Trophoblast cell (in vitro differentiated cells and primary cell): ENCODE measurements around the gene FBXO7.

Source experiments
- DNase-seq, 2 donors: peaks; one replicate each; pipeline ENCODE4 v3.0.0-alpha.2; 2016
- H2AFZ ChIP-seq: 2 replicates; pipeline ENCODE4 v1.6.1; 2013; ENCODE audit warnings: low read length, moderate library complexity, mild to moderate bottlenecking; ENCODE audit not compliant: insufficient read depth, poor library complexity
- H2AK5ac ChIP-seq: 2 replicates; pipeline ENCODE4 v1.6.1; 2013; ENCODE audit warnings: mild to moderate bottlenecking, low read length
- H2BK120ac ChIP-seq: 2 replicates; pipeline ENCODE4 v1.6.1; 2013; ENCODE audit warnings: low read length, mild to moderate bottlenecking, moderate library complexity; ENCODE audit not compliant: insufficient read depth, poor library complexity
- H2BK12ac ChIP-seq: 2 replicates; pipeline ENCODE4 v1.6.1; 2013; ENCODE audit warnings: mild to moderate bottlenecking, low read length, moderate library complexity
- H2BK5ac ChIP-seq: 2 replicates; pipeline ENCODE4 v1.6.1; 2013; ENCODE audit warnings: low read length, low read depth, moderate library complexity, mild to moderate bottlenecking; ENCODE audit not compliant: poor library complexity
- H3K14ac ChIP-seq: 2 replicates; pipeline ENCODE4 v1.6.1; 2013; ENCODE audit warnings: mild to moderate bottlenecking, low read length
- H3K18ac ChIP-seq: 2 replicates; pipeline ENCODE4 v1.6.1; 2013; ENCODE audit warnings: mild to moderate bottlenecking, low read length
- H3K23ac ChIP-seq: 2 replicates; pipeline ENCODE4 v1.6.1; 2013; ENCODE audit warnings: low read length
- H3K27ac ChIP-seq: 2 replicates; pipeline ENCODE4 v1.5.1; 2013; ENCODE audit warnings: low read depth, mild to moderate bottlenecking, inconsistent platforms, low read length, moderate library complexity
- H3K27me3 ChIP-seq: 2 replicates; pipeline ENCODE4 v1.6.1; 2013; ENCODE audit warnings: inconsistent platforms, mild to moderate bottlenecking, low read length, moderate library complexity; ENCODE audit not compliant: insufficient read depth
- H3K36me3 ChIP-seq, 2 experiments: 1 replicate in 1 of 2; 2 replicates in 1 of 2; pipeline ENCODE4 v1.6.1; 2013; ENCODE audit warnings: low read length in 2 of 2, mild to moderate bottlenecking in 2 of 2, moderate library complexity in 1 of 2; ENCODE audit not compliant: insufficient read depth in 2 of 2, control insufficient read depth in 1 of 2
- H3K4ac ChIP-seq: 2 replicates; pipeline ENCODE4 v1.6.1; 2013; ENCODE audit warnings: low read depth, mild to moderate bottlenecking, low read length, moderate library complexity
- H3K4me1 ChIP-seq, 2 experiments: 1 replicate in 1 of 2; 2 replicates in 1 of 2; pipeline ENCODE4 v1.6.1; 2013; ENCODE audit warnings: low read length in 2 of 2, mild to moderate bottlenecking in 2 of 2, moderate library complexity in 1 of 2; ENCODE audit not compliant: insufficient read depth in 2 of 2, control insufficient read depth in 1 of 2
- H3K4me2 ChIP-seq: 2 replicates; pipeline ENCODE4 v1.6.1; 2013; ENCODE audit warnings: inconsistent platforms, mild to moderate bottlenecking, low read length, moderate library complexity
- H3K4me3 ChIP-seq: 2 replicates; pipeline ENCODE4 v1.5.1; 2013; ENCODE audit warnings: mild to moderate bottlenecking, low read depth, low read length, inconsistent platforms
- H3K79me1 ChIP-seq: one replicate; pipeline ENCODE4 v1.6.1; 2013; ENCODE audit warnings: low read length
- H3K79me2 ChIP-seq: 2 replicates; pipeline ENCODE4 v1.6.1; 2013; ENCODE audit warnings: low read length, mild to moderate bottlenecking; ENCODE audit not compliant: control insufficient read depth, insufficient read depth, poor library complexity
- H3K9ac ChIP-seq: 2 replicates; pipeline ENCODE4 v1.6.1; 2013; ENCODE audit warnings: mild to moderate bottlenecking, low read length
- H3K9me3 ChIP-seq: 2 replicates; pipeline ENCODE4 v1.6.1; 2013; ENCODE audit warnings: low read depth, mild to moderate bottlenecking, control low read depth, inconsistent platforms, low read length; ENCODE audit not compliant: insufficient read depth
- H4K12ac ChIP-seq: 2 replicates; pipeline ENCODE4 v1.6.1; 2013; ENCODE audit warnings: low read depth, mild to moderate bottlenecking, low read length, moderate library complexity
- H4K8ac ChIP-seq: 2 replicates; pipeline ENCODE4 v1.6.1; 2013; ENCODE audit warnings: low read depth, mild to moderate bottlenecking, low read length, moderate library complexity
- H4K91ac ChIP-seq: one replicate; pipeline ENCODE4 v1.6.1; 2013; ENCODE audit warnings: low read depth, mild to moderate bottlenecking, low read length, moderate library complexity
- WGBS: extraction: QIAGEN DNeasy Blood & Tissue Kit; methylation state at CpG from one replicate; pipeline ENCODE4 v1.1.7; 2013; ENCODE audit warnings: missing lambda C conversion rate; ENCODE audit not compliant: insufficient read length, insufficient coverage; ENCODE audit errors: extremely low coverage; 5-methylcytosine and 5-hydroxymethylcytosine counted together

The FBXO7 gene

GRCh38 chr22:32509045-32509444 is 34.4 kb downstream of the FBXO7 start:
- no peak overlapping the region for H4K8ac ChIP-seq
- no peak for DNase-seq
- H3K79me2 ChIP-seq: no peaks in the 10 kb centered on the region
- H2AK5ac ChIP-seq: no peak overlapping the region
- H4K12ac ChIP-seq: no peak overlapping the region
- no peak overlapping the region for H4K91ac ChIP-seq
- no peak overlapping the region for H3K14ac ChIP-seq
- H3K4me3 ChIP-seq: no peak overlapping the region
- no peak overlapping the region for H3K9ac ChIP-seq
- no peak overlapping the region for H3K4ac ChIP-seq
- H3K9me3 ChIP-seq: no peaks in the 10 kb centered on the region
- H3K4me1 ChIP-seq: no peaks in the 10 kb centered on the region
- H3K18ac ChIP-seq: no peak overlapping the region
- H2BK120ac ChIP-seq: no peak overlapping the region
- H2AFZ ChIP-seq: no peak overlapping the region
- H3K27me3 ChIP-seq: no peaks in the 10 kb centered on the region
- H3K27ac ChIP-seq: no peak overlapping the region
- no peak overlapping the region for H3K4me2 ChIP-seq
- no peak overlapping the region for H2BK12ac ChIP-seq
- WGBS: no CpG with 5 or more reads among the region's 7 CpGs
- H2BK5ac ChIP-seq: no peak overlapping the region
- H3K79me1 ChIP-seq: no peaks in the 10 kb centered on the region
- no peaks in the 10 kb centered on the region for H3K36me3 ChIP-seq
- no peak overlapping the region for H3K23ac ChIP-seq

GRCh38 chr22:32511274-32511673 is 36.7 kb downstream of the FBXO7 start:
- no CpG with 5 or more reads among the region's 3 CpGs for WGBS
- DNase-seq: peak in 1 of 2 donors; percentile 47
- no peaks in the 10 kb centered on the region for H3K79me1 ChIP-seq

GRCh38 chr22:32511776-32512175 is 37.2 kb downstream of the FBXO7 start:
- WGBS: no CpG with 5 or more reads among the region's 2 CpGs
- no peak overlapping the region for H3K9ac ChIP-seq
- no peak overlapping the region for H3K27ac ChIP-seq
- DNase-seq: no peak
- no peak overlapping the region for H2AK5ac ChIP-seq
- no peak overlapping the region for H4K12ac ChIP-seq
- H4K8ac ChIP-seq: no peak overlapping the region
- H4K91ac ChIP-seq: no peak overlapping the region
- no peak overlapping the region for H3K4ac ChIP-seq
- H3K4me1 ChIP-seq: no peaks in the 10 kb centered on the region
- no peaks in the 10 kb centered on the region for H3K36me3 ChIP-seq
- no peaks in the 10 kb centered on the region for H3K79me2 ChIP-seq
- no peak overlapping the region for H2BK120ac ChIP-seq
- H3K4me2 ChIP-seq: no peak overlapping the region
- H2AFZ ChIP-seq: no peak overlapping the region
- no peaks in the 10 kb centered on the region for H3K9me3 ChIP-seq
- H3K23ac ChIP-seq: no peak overlapping the region
- H3K27me3 ChIP-seq: no peaks in the 10 kb centered on the region
- H2BK12ac ChIP-seq: no peak overlapping the region
- H3K14ac ChIP-seq: no peak overlapping the region
- no peak overlapping the region for H3K18ac ChIP-seq
- H3K4me3 ChIP-seq: no peak overlapping the region
- no peak overlapping the region for H2BK5ac ChIP-seq
- H3K79me1 ChIP-seq: no peaks in the 10 kb centered on the region

More at GRCh38 chr22:32511274-32511673, 36.7 kb downstream of the FBXO7 start:
- Histone ChIP-seq H3K36me3 (no peaks in the 10 kb centered on the region), H3K27ac (no peak overlapping the region), H3K18ac (no peak overlapping the region), H4K12ac (no peak overlapping the region), H2AK5ac (no peak overlapping the region), H3K4me2 (no peak overlapping the region), H3K9ac (no peak overlapping the region), H3K23ac (no peak overlapping the region), H3K27me3 (no peaks in the 10 kb centered on the region), H2AFZ (no peak overlapping the region), H4K91ac (no peak overlapping the region), H2BK120ac (no peak overlapping the region), H3K4me3 (no peak overlapping the region), H4K8ac (no peak overlapping the region), H2BK12ac (no peak overlapping the region), H3K4me1 (no peaks in the 10 kb centered on the region), H3K4ac (no peak overlapping the region), H2BK5ac (no peak overlapping the region), H3K79me2 (no peaks in the 10 kb centered on the region), H3K9me3 (no peaks in the 10 kb centered on the region), H3K14ac (no peak overlapping the region)

GRCh38 chr22:32512267-32512982 is 37.8 kb downstream of the FBXO7 start:
- Histone ChIP-seq H4K91ac (no peak overlapping the region), H3K79me1 (no peaks in the 10 kb centered on the region), H3K4ac (no peak overlapping the region), H3K27ac (no peak overlapping the region), H3K4me2 (no peak overlapping the region), H2AK5ac (no peak overlapping the region), H3K4me1 (no peaks in the 10 kb centered on the region), H3K4me3 (no peak overlapping the region), H4K8ac (no peak overlapping the region), H3K14ac (no peak overlapping the region), H3K9me3 (no peaks in the 10 kb centered on the region), H2BK120ac (no peak overlapping the region), H2BK12ac (no peak overlapping the region), H2AFZ (no peak overlapping the region), H3K79me2 (no peaks in the 10 kb centered on the region), H3K27me3 (no peaks in the 10 kb centered on the region), H3K23ac (no peak overlapping the region), H2BK5ac (no peak overlapping the region), H4K12ac (no peak overlapping the region), H3K36me3 (no peaks in the 10 kb centered on the region), H3K9ac (no peak overlapping the region), H3K18ac (no peak overlapping the region)
- WGBS: no CpG with 5 or more reads among the region's 8 CpGs
- no peak for DNase-seq
